Esophagus muscularis mucosa (tissue), 4 donors: ENCODE measurements around the gene ZMIZ1.

Experiments used
- EP300 ChIP-seq: sonication (generic); formaldehyde crosslinking; IDR thresholded peaks from one replicate; pipeline ENCODE4 v1.6.1; 2017; ENCODE audit warnings: antibody characterized with exemption
- POLR2A ChIP-seq: fragments of 450-650 bp; IDR thresholded peaks from one replicate; pipeline ENCODE4 v1.6.1; 2017; ENCODE audit warnings: antibody characterized with exemption, moderate library complexity, mild to moderate bottlenecking, low read depth
- POLR2AphosphoS5 ChIP-seq, 2 donors: sonication (generic); formaldehyde crosslinking; IDR thresholded peaks; one replicate each; pipeline ENCODE4 v1.6.1; 2017; ENCODE audit warnings: antibody characterized with exemption in 2 of 2
- TF ChIP-seq, protein P1 (sequence below), 3 experiments: fragments of 200-600 bp in 2 of 3; fragments of 450-650 bp in 1 of 3; sonication (generic) in 2 of 3; IDR thresholded peaks; one replicate each; pipeline ENCODE4 v1.5.1; 2017 to 2019; ENCODE audit warnings: antibody characterized with exemption in 3 of 3, mild to moderate bottlenecking in 2 of 3, moderate library complexity in 1 of 3

DNA sequence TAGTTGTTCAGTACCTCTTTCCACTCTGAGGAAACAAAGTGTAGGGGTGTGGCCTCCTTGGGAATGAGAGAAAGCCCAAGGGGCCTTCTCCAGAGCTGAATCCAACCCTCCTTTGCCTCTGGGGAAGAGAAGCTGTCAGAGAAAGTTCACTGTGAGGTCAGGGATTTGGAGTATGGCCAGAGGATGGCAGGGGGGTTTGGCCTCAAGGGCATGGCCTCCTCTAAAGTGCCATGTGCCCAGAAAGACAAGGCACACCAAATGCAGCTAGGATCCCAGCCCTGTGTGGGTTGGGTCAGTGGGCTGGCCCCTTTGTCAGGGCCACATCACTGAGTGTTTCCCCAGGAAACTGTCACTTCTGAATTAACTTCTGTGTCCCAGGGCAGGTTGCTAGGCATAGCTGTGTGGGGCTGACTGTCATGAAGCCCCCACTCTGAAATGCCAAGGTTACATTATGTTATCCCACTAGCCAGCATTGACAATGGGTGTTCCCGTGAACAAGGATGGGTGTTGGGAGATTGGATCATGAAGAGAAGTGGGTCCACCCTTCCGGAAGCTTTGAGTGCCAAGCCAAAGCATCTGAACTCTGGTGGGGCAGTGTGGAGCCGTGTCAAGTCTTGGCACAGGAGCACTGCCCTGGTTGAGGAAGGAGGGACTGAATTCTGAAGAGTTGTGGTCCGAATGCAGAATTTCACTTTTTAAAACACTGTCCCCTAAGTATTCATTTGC lies 123.3 kb downstream of the ZMIZ1 start:
- TF ChIP-seq, protein P1, sequence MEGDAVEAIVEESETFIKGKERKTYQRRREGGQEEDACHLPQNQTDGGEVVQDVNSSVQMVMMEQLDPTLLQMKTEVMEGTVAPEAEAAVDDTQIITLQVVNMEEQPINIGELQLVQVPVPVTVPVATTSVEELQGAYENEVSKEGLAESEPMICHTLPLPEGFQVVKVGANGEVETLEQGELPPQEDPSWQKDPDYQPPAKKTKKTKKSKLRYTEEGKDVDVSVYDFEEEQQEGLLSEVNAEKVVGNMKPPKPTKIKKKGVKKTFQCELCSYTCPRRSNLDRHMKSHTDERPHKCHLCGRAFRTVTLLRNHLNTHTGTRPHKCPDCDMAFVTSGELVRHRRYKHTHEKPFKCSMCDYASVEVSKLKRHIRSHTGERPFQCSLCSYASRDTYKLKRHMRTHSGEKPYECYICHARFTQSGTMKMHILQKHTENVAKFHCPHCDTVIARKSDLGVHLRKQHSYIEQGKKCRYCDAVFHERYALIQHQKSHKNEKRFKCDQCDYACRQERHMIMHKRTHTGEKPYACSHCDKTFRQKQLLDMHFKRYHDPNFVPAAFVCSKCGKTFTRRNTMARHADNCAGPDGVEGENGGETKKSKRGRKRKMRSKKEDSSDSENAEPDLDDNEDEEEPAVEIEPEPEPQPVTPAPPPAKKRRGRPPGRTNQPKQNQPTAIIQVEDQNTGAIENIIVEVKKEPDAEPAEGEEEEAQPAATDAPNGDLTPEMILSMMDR (IDR thresholded peaks at IDR 0.05): no peak
- no peak for TF ChIP-seq POLR2A
- TF ChIP-seq EP300: no peak
- no peak for TF ChIP-seq POLR2AphosphoS5 (IDR thresholded peaks at IDR 0.05)
